K562 (cell line): ENCODE measurements around the gene RINT1. TPM values are rescaled to one million over a fixed set of nuclear protein-coding genes. Genes with fewer than 3 reads are reported as not detected.
A peak's percentile ranks its signal among the peaks of the same experiment; 100 is the strongest.

Experiments
- ATAC-seq: fragments of 200-7000 bp; cut with Tn5 transposase; 3 replicates; pipeline ENCODE4 v1.9.1; 2020; ENCODE audit warnings: moderate library complexity
- BruUV-seq: library from RNA; stranded (reverse); fragments of 400-500 nt; replicated peaks from 2 replicates; lab custom pipeline; 2021; lab: Mats Ljungman, UMichigan
- CTCF ChIA-PET: fragments of 300-600 bp; formaldehyde crosslinking; extraction: SDS; loops from one replicate; lab custom pipeline; 2021; ENCODE audit warnings: low intra/inter-chr PET ratio; lab: Yijun Ruan, JAX
- POLR2A ChIA-PET: fragments of 300-600, 350-650 bp; sonication (Branson Sonifier 250); formaldehyde crosslinking; extraction: SDS; loops from one replicate; lab custom pipeline; 2021; ENCODE audit warnings: antibody characterized with exemption, inconsistent platforms; lab: Yijun Ruan, JAX
- DNase-seq, 4 experiments: peaks; one replicate each; pipeline versions ENCODE4 v3.0.0 to v3.0.0-alpha.2; 2011 to 2018; ENCODE audit warnings: low spot score in 3 of 4, mixed read lengths in 3 of 4; ENCODE audit errors: extremely low read depth in 1 of 4
- FAIRE-seq: peaks from 2 replicates; lab custom pipeline; 2011; peaks lifted over from hg19 to GRCh38; lab: Jason Lieb, UNC
- H2AFZ ChIP-seq: 2 replicates; pipeline ENCODE4 v1.6.0; 2011; ENCODE audit warnings: low read depth, low read length, control low read depth, inconsistent platforms
- H3K27ac ChIP-seq: fragments of 200-600 bp; 3 replicates; pipeline ENCODE4 v1.8.0; 2011; ENCODE audit warnings: low read depth, mild to moderate bottlenecking, control low read depth, inconsistent platforms, low read length, moderate library complexity, mixed read lengths; ENCODE audit errors: extremely low read depth
- H3K27me3 ChIP-seq, 2 experiments: fragments of 300-600 bp in 1 of 2; 2 replicates in 1 of 2; 3 replicates in 1 of 2; pipeline versions ENCODE4 v1.6.0 to v1.8.0; 2011; ENCODE audit warnings: inconsistent platforms in 2 of 2, low read length in 2 of 2, mild to moderate bottlenecking in 1 of 2, mixed read lengths in 1 of 2, moderate library complexity in 1 of 2; ENCODE audit not compliant: control insufficient read depth in 2 of 2, insufficient read depth in 2 of 2
- H3K36me3 ChIP-seq: fragments of 300-600 bp; 3 replicates; pipeline ENCODE4 v1.8.0; 2011; ENCODE audit warnings: mild to moderate bottlenecking, low read length, inconsistent platforms; ENCODE audit not compliant: control insufficient read depth, insufficient read depth
- H3K4me1 ChIP-seq, 2 experiments: fragments of 200-600 bp in 1 of 2; replicated peaks in 1 of 2; 2 replicates in 1 of 2; 3 replicates in 1 of 2; pipeline versions ENCODE4 v1.5.1 to v1.8.0; 2011; ENCODE audit warnings: inconsistent platforms in 2 of 2, low read length in 2 of 2, mild to moderate bottlenecking in 1 of 2, mixed read lengths in 1 of 2, moderate library complexity in 1 of 2; ENCODE audit not compliant: control insufficient read depth in 2 of 2, insufficient read depth in 2 of 2
- H3K4me2 ChIP-seq: 2 replicates; pipeline ENCODE4 v1.6.1; 2011; ENCODE audit warnings: low read length, control low read depth, inconsistent platforms, mixed read lengths; ENCODE audit not compliant: insufficient read depth
- H3K4me3 ChIP-seq: fragments of 200-600 bp; sonication (generic), shearing (Covaris generic); 2 replicates; pipeline ENCODE4 v1.5.1; 2016; ENCODE audit warnings: control low read depth, inconsistent platforms
- H3K79me2 ChIP-seq: fragments of 200-600 bp; 3 replicates; pipeline ENCODE4 v1.8.0; 2011; ENCODE audit warnings: low read length, inconsistent platforms; ENCODE audit not compliant: control insufficient read depth, insufficient read depth
- H3K9ac ChIP-seq, 2 experiments: 2 replicates each; pipeline versions ENCODE4 v1.6.0 to v1.6.1; 2011; ENCODE audit warnings: low read depth in 2 of 2, low read length in 2 of 2, control low read depth in 1 of 2, inconsistent platforms in 1 of 2, mild to moderate bottlenecking in 1 of 2, mixed read lengths in 1 of 2; ENCODE audit not compliant: insufficient read depth in 1 of 2
- H3K9me1 ChIP-seq: one replicate; pipeline ENCODE4 v1.6.0; 2011; ENCODE audit warnings: inconsistent platforms, mild to moderate bottlenecking, low read length, moderate library complexity; ENCODE audit not compliant: control insufficient read depth, insufficient read depth
- H3K9me3 ChIP-seq: replicated peaks from 2 replicates; pipeline ENCODE4 v1.5.1; 2011; ENCODE audit warnings: low read depth, low read length, inconsistent platforms; ENCODE audit not compliant: control insufficient read depth, insufficient read depth
- H4K20me1 ChIP-seq: replicated peaks from 2 replicates; pipeline ENCODE4 v1.6.1; 2011; ENCODE audit warnings: low read length, inconsistent platforms, mixed read lengths; ENCODE audit not compliant: control insufficient read depth, insufficient read depth
- ARID3A ChIP-seq: IDR thresholded peaks from 2 replicates; pipeline ENCODE4 v1.6.1; 2012; ENCODE audit warnings: low read depth, low read length, improper control_type of control experiment, borderline replicate concordance
- E2F6 ChIP-seq, 2 experiments: IDR thresholded peaks; 2 replicates each; pipeline ENCODE4 v1.6.1; 2011; ENCODE audit warnings: borderline replicate concordance in 1 of 2, control low read depth in 1 of 2, low read depth in 1 of 2, low read length in 1 of 2, mild to moderate bottlenecking in 1 of 2, mixed read lengths in 1 of 2, moderate library complexity in 1 of 2; ENCODE audit not compliant: insufficient read depth in 1 of 2, insufficient read length in 1 of 2, poor library complexity in 1 of 2, severe bottlenecking in 1 of 2; ENCODE audit errors: extremely low read depth in 1 of 2
- EHMT2 ChIP-seq: fragments of 450-650 bp; IDR thresholded peaks from 2 replicates; pipeline ENCODE4 v1.6.1; 2018; ENCODE audit warnings: antibody characterized with exemption
- FOXM1 ChIP-seq, 2 experiments: fragments of 450-650 bp in 1 of 2; sonication (generic) in 1 of 2; formaldehyde crosslinking in 1 of 2; IDR thresholded peaks; 2 replicates each; pipeline versions ENCODE4 v1.6.1 to v1.9.0; 2017 to 2022; ENCODE audit warnings: low read depth in 2 of 2, mild to moderate bottlenecking in 2 of 2, missing genetic modification reagents in 1 of 2, moderate library complexity in 1 of 2
- HIVEP1 ChIP-seq: fragments of 250-450 bp; sonication (Bioruptor Pico); IDR thresholded peaks from 2 replicates; pipeline ENCODE4 v1.4.0; 2020; ENCODE audit warnings: mild to moderate bottlenecking
- MEF2A ChIP-seq: IDR thresholded peaks from 2 replicates; pipeline ENCODE4 v1.6.1; 2011; ENCODE audit warnings: low read depth, mild to moderate bottlenecking, low read length, moderate library complexity; ENCODE audit not compliant: control insufficient read depth
- OTX1 ChIP-seq: fragments of 450-650 bp; formaldehyde crosslinking; IDR thresholded peaks from 2 replicates; pipeline ENCODE4 v1.4.0; 2022; ENCODE audit warnings: mild to moderate bottlenecking
- SIN3B ChIP-seq: fragments of 450-650 bp; IDR thresholded peaks from 2 replicates; pipeline ENCODE4 v1.6.1; 2017; ENCODE audit warnings: low read depth, mild to moderate bottlenecking, moderate library complexity
- SNIP1 ChIP-seq: fragments of 450-650 bp; IDR thresholded peaks from 2 replicates; pipeline ENCODE4 v1.7.1; 2017; ENCODE audit warnings: low read depth, mild to moderate bottlenecking
- ZNF146 ChIP-seq: IDR thresholded peaks from one replicate; pipeline ENCODE4 v1.6.1; 2018; ENCODE audit warnings: missing compliant biosample characterization; ENCODE audit not compliant: unreplicated experiment
- ZNF174 ChIP-seq: fragments of 250-450 bp; sonication (Bioruptor Pico); IDR thresholded peaks from 2 replicates; pipeline ENCODE4 v1.4.0; 2020; ENCODE audit warnings: mild to moderate bottlenecking
- ZNF347 ChIP-seq: fragments of 450-650 bp; formaldehyde crosslinking; IDR thresholded peaks from 2 replicates; pipeline ENCODE4 v1.4.0; 2020; ENCODE audit warnings: low read depth, mild to moderate bottlenecking, moderate library complexity
- WGBS: fragments of 100-300 bp; shearing (Covaris generic); methylation state at CpG from one replicate; pipeline ENCODE4 v1.1.6; 2016; ENCODE audit warnings: low coverage, mixed read lengths; ENCODE audit not compliant: insufficient coverage; ENCODE audit errors: missing lambda C conversion rate; 5-methylcytosine and 5-hydroxymethylcytosine counted together
- in situ Hi-C: fragments of 300-500 bp; cut with MboI; formaldehyde crosslinking; loops from 4 replicates; pipeline ENCODE4 v1.15.0; 2018; ENCODE audit warnings: inconsistent platforms, mixed read lengths
- intact Hi-C: fragments of 100-400 bp; cut with micrococcal nuclease; formaldehyde crosslinking; loops from 2 replicates; pipeline ENCODE4 v1.14.2; 2022
- polyA plus RNA-seq, 8 experiments: library from polyadenylated mRNA; depleted of rRNA in 4 of 8; stranded (reverse) in 5 of 8; unstranded in 3 of 8; fragments of >200 nt; fragmentation: Nextera tagmentation in 2 of 8; fragmentation: Illumina TruSeq in 1 of 8; extraction: Ambion mirVana in 2 of 8; extraction: Trizol in 1 of 8; gene quantifications; 2 replicates each; pipeline versions ENCODE4 v1.2.1 to v1.2.3, GENCODE V29; 2011 to 2014; ENCODE audit warnings: inconsistent platforms in 1 of 8, missing spikeins in 1 of 8
- total RNA-seq, 7 experiments: library from RNA; depleted of rRNA in 6 of 7; stranded (reverse); fragments of >200 nt in 6 of 7; fragmentation: Illumina TruSeq in 2 of 7; extraction: Trizol in 2 of 7; gene quantifications; 2 replicates each; pipeline versions ENCODE4 v1.2.1 to v1.2.3, GENCODE V29; 2011 to 2021; ENCODE audit warnings: low replicate concordance in 1 of 7

RINT1 gene
- total and polyA plus RNA-seq, 9 of the 15 experiments (the other 6 are each of a cell fraction or from before 2014, with no cell fraction given): 21.3 to 74.3 (median 27.4) TPM

- Histone ChIP-seq H3K4me2 (peak overlapping the region; percentile 42), H3K9ac (no peak overlapping the region)
- TF ChIP-seq FOXM1 (IDR thresholded peaks at IDR 0.05; ENCODE audit: low read depth): peak; percentile 76
- no peak for TF ChIP-seq FOXM1 (CRISPR knock-in tag; IDR thresholded peaks at IDR 0.05; ENCODE audit: low read depth)
- no peak for TF ChIP-seq MEF2A
- no peak for TF ChIP-seq ZNF347 (CRISPR knock-in tag)
- TF ChIP-seq SNIP1: no peak
- TF ChIP-seq HIVEP1 (CRISPR knock-in tag): no peak
- TF ChIP-seq OTX1: no peak
- TF ChIP-seq EHMT2: no peak
- TF ChIP-seq ZNF146 (CRISPR knock-in tag): no peak
- TF ChIP-seq ARID3A: 0 out of 2 replicates have a peak, but pooled peaks have one; percentile 59
- TF ChIP-seq ZNF174 (CRISPR knock-in tag): no peak
- no peak for TF ChIP-seq SIN3B
- TF ChIP-seq E2F6 (IDR thresholded peaks at IDR 0.05; ENCODE audit: borderline replicate concordance in 1 of 2, extremely low read depth in 1 of 2, insufficient read depth in 1 of 2, insufficient read length in 1 of 2, low read depth in 1 of 2, low read length in 1 of 2, poor library complexity in 1 of 2, severe bottlenecking in 1 of 2): no peak
These were observed 44.1 kb upstream of the RINT1 start for GRCh38 chr7:105487579-105488571.

More at GRCh38 chr7:105487579-105488571, 44.1 kb upstream of the RINT1 start:
- Histone ChIP-seq H4K20me1 (no peaks in the 10 kb centered on the region), H3K4me1 (peaks cover 0 to 10% of the 10 kb centered on the region in 2 experiments; a peak in 2 of 5 replicates), H3K9me1 (no peaks in the 10 kb centered on the region), H3K9me3 (no peaks in the 10 kb centered on the region), H3K27me3 (no peaks in the 10 kb centered on the region), H2AFZ (no peak overlapping the region), H3K79me2 (peaks cover 6% of the 10 kb centered on the region; the same call in 1 of the 3 replicates), H3K36me3 (peaks cover 77% of the 10 kb centered on the region), H3K27ac (peak overlapping the region; percentile 27; the same call in 2 of the 3 replicates), H3K4me3 (no peak overlapping the region)
- ATAC-seq: peak; percentile 96
- peak; percentile 91 for FAIRE-seq
- DNase-seq: peak; percentile 33 to 83 (median 62)
- 31% methylated on average over 6 of the region's 6 CpGs for WGBS
- intact Hi-C loops: loop anchor here (1.0 kb wide), 4 partner anchors 87 to 565 kb away; no protein-coding TSS in a partner anchor
- in situ Hi-C loops: no loop called here
- BruUV-seq: no TSS peak
- ChIA-PET POLR2A (interaction anchor here (0.6 to 1.2 kb wide), 2 partner anchors 10 to 20 kb away, joined by 3 to 5 read pairs; no protein-coding TSS in a partner anchor), CTCF (interaction anchor here (0.5 to 2.3 kb wide), 11 partner anchors 57 to 1253 kb away, joined by 3 to 14 read pairs (median 5); no protein-coding TSS in a partner anchor)
